H9 (cell line): Measurements from ENCODE around the gene PLCD3. TPM values are rescaled to one million over a fixed set of nuclear protein-coding genes. Genes with fewer than 3 reads are reported as not detected.

ENCODE experiments used
- DNase-seq: peaks from one replicate; pipeline ENCODE4 v3.0.0-alpha.2; 2017
- H2AFZ ChIP-seq: one replicate; pipeline ENCODE4 v1.6.1; 2013; ENCODE audit warnings: mild to moderate bottlenecking, low read length, control low read depth, moderate library complexity
- H2AK5ac ChIP-seq: 2 replicates; pipeline ENCODE4 v1.6.1; 2013; ENCODE audit warnings: low read length, control low read depth, mixed read lengths; ENCODE audit not compliant: insufficient read length
- H2BK120ac ChIP-seq: one replicate; pipeline ENCODE4 v1.6.1; 2013; ENCODE audit warnings: low read depth, mild to moderate bottlenecking, low read length, control low read depth, inconsistent platforms; ENCODE audit not compliant: poor library complexity, severe bottlenecking
- H2BK12ac ChIP-seq: 2 replicates; pipeline ENCODE4 v1.6.1; 2013; ENCODE audit warnings: low read length, control low read depth, mixed read lengths, low read depth; ENCODE audit not compliant: insufficient read length
- H2BK15ac ChIP-seq: 2 replicates; pipeline ENCODE4 v1.6.1; 2013; ENCODE audit warnings: low read depth, low read length, control low read depth
- H2BK20ac ChIP-seq: one replicate; pipeline ENCODE4 v1.6.1; 2013; ENCODE audit warnings: low read depth, mild to moderate bottlenecking, low read length, control low read depth, inconsistent platforms; ENCODE audit not compliant: poor library complexity, severe bottlenecking
- H2BK5ac ChIP-seq: 2 replicates; pipeline ENCODE4 v1.6.1; 2013; ENCODE audit warnings: low read length, control low read depth, mixed read lengths; ENCODE audit not compliant: insufficient read length
- H3K14ac ChIP-seq: 2 replicates; pipeline ENCODE4 v1.6.1; 2013; ENCODE audit warnings: low read length, control low read depth; ENCODE audit not compliant: insufficient read depth
- H3K18ac ChIP-seq: 2 replicates; pipeline ENCODE4 v1.6.1; 2013; ENCODE audit warnings: low read depth, mild to moderate bottlenecking, mixed read lengths, low read length, control low read depth; ENCODE audit not compliant: insufficient read length
- H3K23ac ChIP-seq: 2 replicates; pipeline ENCODE4 v1.6.1; 2013; ENCODE audit warnings: low read length, control low read depth, mixed read lengths, low read depth; ENCODE audit not compliant: insufficient read length
- H3K23me2 ChIP-seq: 2 replicates; pipeline ENCODE4 v1.6.1; 2013; ENCODE audit warnings: low read depth, mild to moderate bottlenecking, mixed read lengths, low read length, control low read depth; ENCODE audit not compliant: insufficient read length, poor library complexity, severe bottlenecking
- H3K27ac ChIP-seq: 2 replicates; pipeline ENCODE4 v1.5.1; 2013; ENCODE audit warnings: low read length, control low read depth, mixed read lengths, low read depth; ENCODE audit not compliant: insufficient read length
- H3K27me3 ChIP-seq: 2 replicates; pipeline ENCODE4 v1.6.1; 2013; ENCODE audit warnings: low read length, control low read depth, inconsistent platforms; ENCODE audit not compliant: insufficient read depth
- H3K4ac ChIP-seq: 2 replicates; pipeline ENCODE4 v1.6.1; 2013; ENCODE audit warnings: low read depth, mild to moderate bottlenecking, control low read depth, inconsistent platforms, low read length, moderate library complexity
- H3K4me1 ChIP-seq: 2 replicates; pipeline ENCODE4 v1.6.1; 2013; ENCODE audit warnings: low read length, control low read depth, inconsistent platforms; ENCODE audit not compliant: insufficient read depth
- H3K4me2 ChIP-seq: 2 replicates; pipeline ENCODE4 v1.6.1; 2013; ENCODE audit warnings: low read length, control low read depth, mixed read lengths; ENCODE audit not compliant: insufficient read length, insufficient read depth
- H3K56ac ChIP-seq: 2 replicates; pipeline ENCODE4 v1.6.1; 2013; ENCODE audit warnings: low read depth, mild to moderate bottlenecking, mixed read lengths, low read length, control low read depth; ENCODE audit not compliant: insufficient read length
- H3K79me1 ChIP-seq: 2 replicates; pipeline ENCODE4 v1.6.1; 2013; ENCODE audit warnings: low read depth, mild to moderate bottlenecking, moderate library complexity, low read length, control low read depth, inconsistent platforms; ENCODE audit not compliant: insufficient read depth, poor library complexity, severe bottlenecking
- H3K79me2 ChIP-seq: 2 replicates; pipeline ENCODE4 v1.6.1; 2013; ENCODE audit warnings: low read length, control low read depth, inconsistent platforms; ENCODE audit not compliant: insufficient read depth
- H3K9ac ChIP-seq: 2 replicates; pipeline ENCODE4 v1.6.1; 2013; ENCODE audit warnings: low read length, control low read depth, mixed read lengths; ENCODE audit not compliant: insufficient read length; ENCODE audit errors: extremely low read depth
- H3K9me3 ChIP-seq: one replicate; pipeline ENCODE4 v1.6.1; 2013; ENCODE audit warnings: low read depth, low read length, inconsistent platforms; ENCODE audit not compliant: control insufficient read depth
- H3T11ph ChIP-seq: one replicate; pipeline ENCODE4 v1.6.1; 2013; ENCODE audit warnings: mild to moderate bottlenecking, low read length, control low read depth, inconsistent platforms
- H4K20me1 ChIP-seq: one replicate; pipeline ENCODE4 v1.6.1; 2013; ENCODE audit not compliant: control insufficient read depth, insufficient read length, insufficient read depth
- H4K5ac ChIP-seq: 2 replicates; pipeline ENCODE4 v1.6.1; 2013; ENCODE audit warnings: low read depth, mild to moderate bottlenecking, mixed read lengths, low read length, control low read depth; ENCODE audit not compliant: insufficient read length
- H4K8ac ChIP-seq: replicated peaks from 2 replicates; pipeline ENCODE4 v1.6.1; 2013; ENCODE audit warnings: low read length, control low read depth, mixed read lengths, low read depth; ENCODE audit not compliant: insufficient read length
- H4K91ac ChIP-seq: 2 replicates; pipeline ENCODE4 v1.6.1; 2013; ENCODE audit warnings: low read depth, mild to moderate bottlenecking, moderate library complexity, mixed read lengths, low read length, control low read depth; ENCODE audit not compliant: insufficient read length
- H3K27ac Mint-ChIP-seq, 3 experiments: 2 replicates in 2 of 3; 3 replicates in 1 of 3; pipeline ENCODE4 v1.8.0; 2020 to 2021; ENCODE audit warnings: mixed read lengths in 3 of 3, mild to moderate bottlenecking in 1 of 3, moderate library complexity in 1 of 3
- H3K27me3 Mint-ChIP-seq: 2 replicates; pipeline ENCODE4 v1.8.0; 2021; ENCODE audit warnings: low read depth, mild to moderate bottlenecking, moderate library complexity, mixed read lengths
- H3K36me3 Mint-ChIP-seq, 3 experiments: 2 replicates in 2 of 3; 3 replicates in 1 of 3; pipeline ENCODE4 v1.8.0; 2020 to 2021; ENCODE audit warnings: low read depth in 3 of 3, mixed read lengths in 3 of 3; ENCODE audit not compliant: insufficient read depth in 1 of 3
- H3K4me1 Mint-ChIP-seq, 2 experiments: 2 replicates each; pipeline ENCODE4 v1.8.0; 2020; ENCODE audit warnings: mixed read lengths in 2 of 2
- H3K4me3 Mint-ChIP-seq, 2 experiments: 2 replicates in 1 of 2; 3 replicates in 1 of 2; pipeline ENCODE4 v1.8.0; 2020 to 2021; ENCODE audit warnings: mild to moderate bottlenecking in 2 of 2, mixed read lengths in 2 of 2, moderate library complexity in 1 of 2
- H3K9me3 Mint-ChIP-seq, 2 experiments: 2 replicates in 1 of 2; 3 replicates in 1 of 2; pipeline ENCODE4 v1.8.0; 2020; ENCODE audit warnings: mild to moderate bottlenecking in 2 of 2, mixed read lengths in 2 of 2, moderate library complexity in 1 of 2
- CTCF ChIP-seq: fragments of 200-600 bp; sonication (generic); conservative IDR thresholded peaks from 3 replicates; pipeline ENCODE4 v1.8.0; 2021; ENCODE audit warnings: antibody characterized with exemption, mild to moderate bottlenecking
- WGBS: extraction: QIAGEN DNeasy Blood & Tissue Kit; methylation state at CpG from one replicate; pipeline ENCODE4 v1.1.7; 2013; ENCODE audit warnings: missing lambda C conversion rate, low lambda C conversion rate, mixed read lengths; ENCODE audit not compliant: insufficient read length; ENCODE audit errors: extremely low coverage; 5-methylcytosine and 5-hydroxymethylcytosine counted together
- total RNA-seq: library from RNA; stranded (reverse); gene quantifications from 2 replicates; pipeline ENCODE4 v1.2.1, GENCODE V29; 2021

The PLCD3 gene
- total RNA-seq, 1 experiment from 2014 or later = 41.6 TPM

- no peak overlapping the region for H3K27ac Mint-ChIP-seq
- no peak for TF ChIP-seq CTCF
- no peaks in the 10 kb centered on the region for H3K79me1 ChIP-seq
- WGBS = no CpG with 5 or more reads among the region's 4 CpGs
- no peak for DNase-seq
- peaks cover 3% of the 10 kb centered on the region; the same call in 1 of the 2 replicates for H3K27me3 Mint-ChIP-seq
- H3K9ac ChIP-seq = no peak overlapping the region
- H2BK20ac ChIP-seq = no peak overlapping the region
- H2AFZ ChIP-seq = no peak overlapping the region
- no peaks in the 10 kb centered on the region for H3K9me3 ChIP-seq
- no peaks in the 10 kb centered on the region for H3K79me2 ChIP-seq
- H3T11ph ChIP-seq = no peak overlapping the region
- H3K4ac ChIP-seq = no peak overlapping the region
- no peak overlapping the region for H3K4me3 Mint-ChIP-seq
- H3K27me3 ChIP-seq = no peaks in the 10 kb centered on the region
- no peak overlapping the region for H2BK12ac ChIP-seq
- no peak overlapping the region for H3K4me2 ChIP-seq
- peaks cover 17 to 28% of the 10 kb centered on the region in 2 experiments for H3K4me1 Mint-ChIP-seq
- no peak overlapping the region for H3K23ac ChIP-seq
- no peak overlapping the region for H4K8ac ChIP-seq
- H3K23me2 ChIP-seq = peaks cover 13% of the 10 kb centered on the region
- no peak overlapping the region for H4K5ac ChIP-seq
- H3K56ac ChIP-seq = no peak overlapping the region
- H3K36me3 Mint-ChIP-seq = peaks cover 3 to 6% (median 4%) of the 10 kb centered on the region in 3 experiments; a peak in 5 of 7 replicates
- H3K4me1 ChIP-seq = no peaks in the 10 kb centered on the region
- no peak overlapping the region for H4K91ac ChIP-seq
- H4K20me1 ChIP-seq = no peaks in the 10 kb centered on the region
- no peak overlapping the region for H2BK120ac ChIP-seq
- H2AK5ac ChIP-seq = no peak overlapping the region
- peaks cover 2 to 3% of the 10 kb centered on the region in 2 experiments; a peak in 4 of 5 replicates for H3K9me3 Mint-ChIP-seq
- H3K18ac ChIP-seq = no peak overlapping the region
- no peak overlapping the region for H3K14ac ChIP-seq
- no peak overlapping the region for H3K27ac ChIP-seq
- no peak overlapping the region for H2BK5ac ChIP-seq
- H2BK15ac ChIP-seq = no peak overlapping the region
These were observed 7.2 kb upstream of the PLCD3 start for GRCh38 chr17:45139533-45139920.
